ENCODE results near the gene SBNO2.

The SBNO2 gene

GRCh38 chr19:1126984-1127760 lies 46.9 kb downstream of the SBNO2 start:
- no peak overlapping the region for H3K27ac ChIP-seq (ENCODE audit: low read length)
- peaks cover 11 to 56% of the 10 kb centered on the region in 2 donors for H3K36me3 ChIP-seq (ENCODE audit: control insufficient read depth in 1 of 2, insufficient read depth in 2 of 2, low read length in 2 of 2)

DNA sequence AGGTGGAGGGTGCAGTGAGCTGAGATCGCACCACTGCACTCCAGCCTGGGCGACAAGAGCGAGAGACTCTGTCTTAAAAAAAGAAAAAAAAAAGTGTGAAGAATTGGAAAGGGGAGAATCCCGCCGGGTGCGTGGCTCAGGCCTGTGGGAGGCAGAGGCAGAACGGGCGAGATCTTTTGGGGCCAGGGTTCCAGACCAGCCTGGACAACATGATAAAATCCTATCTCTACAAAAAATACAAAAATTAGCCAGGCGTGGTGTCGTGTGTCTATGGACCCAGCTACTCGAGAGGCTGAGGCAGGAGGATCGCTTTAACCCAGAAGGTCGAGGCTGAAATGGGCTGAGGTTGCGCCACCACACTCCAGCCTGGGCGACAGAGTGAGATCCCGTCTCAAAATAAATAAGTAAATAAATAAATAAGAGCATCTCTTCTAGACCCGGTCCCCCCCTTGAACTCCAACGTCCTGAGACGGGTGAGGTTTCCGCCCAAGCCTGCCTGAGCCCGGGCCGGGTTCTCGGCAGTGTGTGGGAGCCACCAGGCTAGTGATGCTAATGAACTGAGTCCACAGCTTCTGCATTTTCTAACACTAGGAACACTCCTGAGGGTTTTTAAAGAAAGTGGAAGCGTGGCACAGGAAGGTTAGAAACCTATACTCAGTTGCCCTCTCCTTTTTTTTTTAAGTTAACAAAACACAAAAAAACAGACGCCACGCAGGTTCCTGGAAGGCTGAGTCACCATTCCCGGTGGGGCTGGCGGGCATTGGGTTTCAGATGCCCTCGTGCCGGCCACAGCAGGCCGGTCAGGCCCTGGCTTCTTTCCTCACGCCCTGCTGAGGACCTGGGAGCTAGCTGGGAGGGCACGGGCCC lies 48.2 kb downstream of the SBNO2 start:
- H3K36me3 ChIP-seq (ENCODE audit: control insufficient read depth in 1 of 2, insufficient read depth in 2 of 2, low read length in 2 of 2), result peaks cover 23 to 70% of the 10 kb centered on the region in 2 donors
- H3K4me1 ChIP-seq (ENCODE audit: control insufficient read depth in 1 of 2, insufficient read depth in 2 of 2, low read length in 2 of 2), result peaks cover 0 to 16% of the 10 kb centered on the region in 2 donors
- no peaks in the 10 kb centered on the region for H3K27me3 ChIP-seq (ENCODE audit: low read depth, low read length)
- no peaks in the 10 kb centered on the region for H3K9me3 ChIP-seq (ENCODE audit: control insufficient read depth in 1 of 2, low read length in 2 of 2)
- no peak overlapping the region for H3K4me3 ChIP-seq (ENCODE audit: low read depth in 1 of 2, low read length in 2 of 2)
- no peak overlapping the region for H3K27ac ChIP-seq (ENCODE audit: low read length)

More at GRCh38 chr19:1126984-1127760, 46.9 kb downstream of the SBNO2 start:
- Histone ChIP-seq H3K27me3 (ENCODE audit: low read depth, low read length) (no peaks in the 10 kb centered on the region), H3K4me3 (ENCODE audit: low read depth in 1 of 2, low read length in 2 of 2) (no peak overlapping the region), H3K9me3 (ENCODE audit: control insufficient read depth in 1 of 2, low read length in 2 of 2) (no peaks in the 10 kb centered on the region), H3K4me1 (ENCODE audit: control insufficient read depth in 1 of 2, insufficient read depth in 2 of 2, low read length in 2 of 2) (peaks cover 0 to 19% of the 10 kb centered on the region in 2 donors)

GRCh38 chr19:1123885-1124677 lies 50.0 kb downstream of the SBNO2 start:
- H3K27me3 ChIP-seq (ENCODE audit: low read depth, low read length), result no peaks in the 10 kb centered on the region
- H3K4me3 ChIP-seq (ENCODE audit: low read depth in 1 of 2, low read length in 2 of 2), result no peak overlapping the region
- H3K27ac ChIP-seq (ENCODE audit: low read length), result no peak overlapping the region
- peaks cover 35 to 86% of the 10 kb centered on the region in 2 donors for H3K36me3 ChIP-seq (ENCODE audit: control insufficient read depth in 1 of 2, insufficient read depth in 2 of 2, low read length in 2 of 2)
- H3K4me1 ChIP-seq (ENCODE audit: control insufficient read depth in 1 of 2, insufficient read depth in 2 of 2, low read length in 2 of 2), result peaks cover 0 to 7% of the 10 kb centered on the region in 2 donors
- no peaks in the 10 kb centered on the region for H3K9me3 ChIP-seq (ENCODE audit: control insufficient read depth in 1 of 2, low read length in 2 of 2)

- Histone ChIP-seq H3K4me3 (ENCODE audit: low read depth in 1 of 2, low read length in 2 of 2) (no peak overlapping the region), H3K4me1 (ENCODE audit: control insufficient read depth in 1 of 2, insufficient read depth in 2 of 2, low read length in 2 of 2) (peaks cover 0 to 7% of the 10 kb centered on the region in 2 donors), H3K36me3 (ENCODE audit: control insufficient read depth in 1 of 2, insufficient read depth in 2 of 2, low read length in 2 of 2) (peaks cover 35 to 93% of the 10 kb centered on the region in 2 donors), H3K27ac (ENCODE audit: low read length) (no peak overlapping the region), H3K27me3 (ENCODE audit: low read depth, low read length) (no peaks in the 10 kb centered on the region), H3K9me3 (ENCODE audit: control insufficient read depth in 1 of 2, low read length in 2 of 2) (no peaks in the 10 kb centered on the region)
Observed at GRCh38 chr19:1123381-1123780, 50.7 kb downstream of the SBNO2 start.

DNA sequence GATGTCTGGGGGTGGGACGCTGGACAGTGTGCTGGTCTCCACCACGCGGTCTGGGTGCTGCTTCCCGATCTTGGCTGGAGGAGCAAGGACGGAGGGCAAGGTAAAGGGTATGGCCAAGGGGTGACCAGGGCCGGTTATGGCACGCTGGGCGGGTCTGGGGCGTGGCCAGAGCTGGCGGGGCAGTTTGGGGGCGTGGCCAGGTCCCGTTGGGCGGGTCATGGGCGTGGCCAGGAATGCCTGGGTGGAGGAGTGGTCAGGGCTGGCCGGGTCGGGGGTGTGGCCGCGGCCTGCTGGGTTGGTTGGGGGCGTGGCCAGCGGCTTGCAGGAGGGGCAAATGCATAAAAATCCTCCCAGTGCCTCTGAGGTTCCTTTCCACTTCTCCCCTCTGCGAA lies 51.1 kb downstream of the SBNO2 start:
- H3K36me3 ChIP-seq (ENCODE audit: control insufficient read depth in 1 of 2, insufficient read depth in 2 of 2, low read length in 2 of 2), result peaks cover 35 to 95% of the 10 kb centered on the region in 2 donors
- peaks cover 0 to 7% of the 10 kb centered on the region in 2 donors for H3K4me1 ChIP-seq (ENCODE audit: control insufficient read depth in 1 of 2, insufficient read depth in 2 of 2, low read length in 2 of 2)
- no peak overlapping the region for H3K27ac ChIP-seq (ENCODE audit: low read length)

DNA sequence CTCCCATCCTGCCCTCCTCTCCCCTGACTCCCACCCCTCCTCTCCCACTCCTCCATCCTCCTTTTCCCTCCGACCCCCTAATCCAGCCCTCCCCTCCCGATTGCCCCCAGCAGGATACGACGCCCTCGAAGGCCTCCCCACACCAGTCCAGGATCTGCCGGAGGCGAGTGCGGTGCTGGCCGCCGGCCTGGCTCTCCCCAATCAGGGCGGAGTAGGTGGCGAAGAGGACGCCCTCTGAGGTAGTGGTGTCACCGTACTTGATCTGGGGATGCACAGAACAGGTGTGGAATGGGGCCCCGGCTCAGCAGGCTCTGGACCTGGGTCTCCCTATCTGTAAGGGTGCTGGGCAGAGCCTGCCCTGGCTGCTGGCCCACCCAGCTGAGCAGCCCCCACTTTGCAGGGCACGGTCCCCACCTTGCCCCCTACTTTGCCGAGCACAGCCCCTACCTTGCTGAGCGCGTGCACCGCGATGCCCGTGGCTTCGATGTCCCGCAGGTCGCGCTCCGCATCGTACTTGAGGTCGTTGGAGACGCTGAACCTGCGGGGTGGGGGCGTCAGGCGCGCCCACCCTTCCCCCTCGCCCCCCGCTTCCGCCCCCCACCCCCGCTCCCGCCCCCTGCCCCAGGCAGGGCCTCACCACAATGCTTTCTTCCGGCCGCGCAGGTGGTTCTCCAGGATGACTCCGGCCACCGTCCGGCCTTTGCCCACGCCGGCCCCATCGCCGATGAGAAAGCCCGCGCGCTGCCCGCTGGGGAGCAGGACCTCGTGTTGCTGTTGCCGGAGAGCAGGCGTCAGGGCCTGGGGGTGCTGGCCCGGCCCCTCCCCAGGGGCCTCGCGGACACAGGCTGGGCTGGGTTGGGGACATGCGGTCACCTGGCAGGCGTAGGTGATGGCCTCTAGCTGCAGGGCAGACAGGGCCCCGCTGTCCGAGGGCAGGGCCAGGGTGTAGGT lies 51.8 kb downstream of the SBNO2 start:
- peaks cover 39 to 95% of the 10 kb centered on the region in 2 donors for H3K36me3 ChIP-seq (ENCODE audit: control insufficient read depth in 1 of 2, insufficient read depth in 2 of 2, low read length in 2 of 2)
- H3K9me3 ChIP-seq (ENCODE audit: control insufficient read depth in 1 of 2, low read length in 2 of 2), result no peaks in the 10 kb centered on the region
- no peaks in the 10 kb centered on the region for H3K27me3 ChIP-seq (ENCODE audit: low read depth, low read length)
- no peak overlapping the region for H3K4me3 ChIP-seq (ENCODE audit: low read depth in 1 of 2, low read length in 2 of 2)
- H3K4me1 ChIP-seq (ENCODE audit: control insufficient read depth in 1 of 2, insufficient read depth in 2 of 2, low read length in 2 of 2), result peaks cover 0 to 7% of the 10 kb centered on the region in 2 donors
- H3K27ac ChIP-seq (ENCODE audit: low read length), result no peak overlapping the region

More for the DNA sequence above, 51.1 kb downstream of the SBNO2 start:
- Histone ChIP-seq H3K4me3 (ENCODE audit: low read depth in 1 of 2, low read length in 2 of 2) (no peak overlapping the region), H3K9me3 (ENCODE audit: control insufficient read depth in 1 of 2, low read length in 2 of 2) (no peaks in the 10 kb centered on the region), H3K27me3 (ENCODE audit: low read depth, low read length) (no peaks in the 10 kb centered on the region)

- Histone ChIP-seq H3K27me3 (ENCODE audit: low read depth, low read length) (no peaks in the 10 kb centered on the region), H3K9me3 (ENCODE audit: control insufficient read depth in 1 of 2, low read length in 2 of 2) (no peaks in the 10 kb centered on the region), H3K4me3 (ENCODE audit: low read depth in 1 of 2, low read length in 2 of 2) (no peak overlapping the region), H3K27ac (ENCODE audit: low read length) (no peak overlapping the region), H3K36me3 (ENCODE audit: control insufficient read depth in 1 of 2, insufficient read depth in 2 of 2, low read length in 2 of 2) (peaks cover 40 to 95% of the 10 kb centered on the region in 2 donors), H3K4me1 (ENCODE audit: control insufficient read depth in 1 of 2, insufficient read depth in 2 of 2, low read length in 2 of 2) (peaks cover 0 to 7% of the 10 kb centered on the region in 2 donors)
Observed at GRCh38 chr19:1121395-1121794, 52.7 kb downstream of the SBNO2 start.

GRCh38 chr19:1119475-1120217 lies 54.4 kb downstream of the SBNO2 start:
- H3K36me3 ChIP-seq (ENCODE audit: control insufficient read depth in 1 of 2, insufficient read depth in 2 of 2, low read length in 2 of 2), result peaks cover 39 to 91% of the 10 kb centered on the region in 2 donors
- no peaks in the 10 kb centered on the region for H3K27me3 ChIP-seq (ENCODE audit: low read depth, low read length)
- no peak overlapping the region for H3K4me3 ChIP-seq (ENCODE audit: low read depth in 1 of 2, low read length in 2 of 2)
- H3K4me1 ChIP-seq (ENCODE audit: control insufficient read depth in 1 of 2, insufficient read depth in 2 of 2, low read length in 2 of 2), result peaks cover 0 to 7% of the 10 kb centered on the region in 2 donors
- no peak overlapping the region for H3K27ac ChIP-seq (ENCODE audit: low read length)
- H3K9me3 ChIP-seq (ENCODE audit: control insufficient read depth in 1 of 2, low read length in 2 of 2), result no peaks in the 10 kb centered on the region

GRCh38 chr19:1118999-1119398 lies 55.1 kb downstream of the SBNO2 start:
- no peak overlapping the region for H3K4me3 ChIP-seq (ENCODE audit: low read depth in 1 of 2, low read length in 2 of 2)
- H3K4me1 ChIP-seq (ENCODE audit: control insufficient read depth in 1 of 2, insufficient read depth in 2 of 2, low read length in 2 of 2), result peaks cover 0 to 11% of the 10 kb centered on the region in 2 donors
- peaks cover 39 to 90% of the 10 kb centered on the region in 2 donors for H3K36me3 ChIP-seq (ENCODE audit: control insufficient read depth in 1 of 2, insufficient read depth in 2 of 2, low read length in 2 of 2)
- H3K27me3 ChIP-seq (ENCODE audit: low read depth, low read length), result no peaks in the 10 kb centered on the region
- H3K27ac ChIP-seq (ENCODE audit: low read length), result no peak overlapping the region
- no peaks in the 10 kb centered on the region for H3K9me3 ChIP-seq (ENCODE audit: control insufficient read depth in 1 of 2, low read length in 2 of 2)

GRCh38 chr19:1117654-1118053 lies 56.4 kb downstream of the SBNO2 start:
- no peaks in the 10 kb centered on the region for H3K27me3 ChIP-seq (ENCODE audit: low read depth, low read length)
- H3K4me3 ChIP-seq (ENCODE audit: low read depth in 1 of 2, low read length in 2 of 2), result no peak overlapping the region
- H3K36me3 ChIP-seq (ENCODE audit: control insufficient read depth in 1 of 2, insufficient read depth in 2 of 2, low read length in 2 of 2), result peaks cover 40 to 83% of the 10 kb centered on the region in 2 donors
- H3K27ac ChIP-seq (ENCODE audit: low read length), result no peak overlapping the region
- no peaks in the 10 kb centered on the region for H3K9me3 ChIP-seq (ENCODE audit: control insufficient read depth in 1 of 2, low read length in 2 of 2)
- peaks cover 0 to 16% of the 10 kb centered on the region in 2 donors for H3K4me1 ChIP-seq (ENCODE audit: control insufficient read depth in 1 of 2, insufficient read depth in 2 of 2, low read length in 2 of 2)
